Activated T-cell treated with anti-CD3 and anti-CD28 coated beads for 24 hours (primary cell): ENCODE data around the gene PFKFB3.
"Not testable (repeated sequence)": the region's sequence is repeated elsewhere in the genome, so short reads cannot be mapped to it uniquely, and the experiment has no call there.

Experiments used
- DNase-seq: peaks from one replicate; pipeline ENCODE4 v3.0.0-alpha.2; 2020; ENCODE audit warnings: low read depth

PFKFB3 gene

GRCh38 chr10:6178581-6178980 is 24.2 kb upstream of the PFKFB3 start:
- DNase-seq = no peak

GRCh38 chr10:6179078-6179477 is 23.7 kb upstream of the PFKFB3 start:
- DNase-seq = no peak

GRCh38 chr10:6180480-6181110 is 22.1 kb upstream of the PFKFB3 start:
- no peak for DNase-seq

GRCh38 chr10:6181249-6181648 is 21.5 kb upstream of the PFKFB3 start:
- no peak for DNase-seq

- no peak for DNase-seq
Observed at GRCh38 chr10:6182454-6183098, 20.2 kb upstream of the PFKFB3 start.

GRCh38 chr10:6185039-6185716 is 17.6 kb upstream of the PFKFB3 start:
- no peak for DNase-seq

- DNase-seq = no peak
Observed at GRCh38 chr10:6186894-6187256, 15.9 kb upstream of the PFKFB3 start.

- no peak for DNase-seq
Observed at GRCh38 chr10:6187278-6187677, 15.5 kb upstream of the PFKFB3 start.

- DNase-seq = not testable (repeated sequence)
Observed at GRCh38 chr10:6190033-6190432, 12.7 kb upstream of the PFKFB3 start.

- DNase-seq = no peak
Observed at GRCh38 chr10:6191147-6191546, 11.6 kb upstream of the PFKFB3 start.

- DNase-seq = no peak
Observed at GRCh38 chr10:6191569-6191968, 11.2 kb upstream of the PFKFB3 start.

- DNase-seq = not testable (repeated sequence)
Observed at GRCh38 chr10:6193342-6193741, 9.4 kb upstream of the PFKFB3 start.

- DNase-seq = no peak
Observed at GRCh38 chr10:6194311-6194710, 8.4 kb upstream of the PFKFB3 start.

GRCh38 chr10:6195376-6195775 is 7.4 kb upstream of the PFKFB3 start:
- DNase-seq = no peak

- DNase-seq = no peak
Observed at GRCh38 chr10:6195846-6196245, 6.9 kb upstream of the PFKFB3 start.

GRCh38 chr10:6196524-6196923 is 6.2 kb upstream of the PFKFB3 start:
- DNase-seq = not testable (repeated sequence)

- no peak for DNase-seq
Observed at GRCh38 chr10:6197321-6197720, 5.4 kb upstream of the PFKFB3 start.

- DNase-seq = no peak
Observed at GRCh38 chr10:6198171-6198570, 4.6 kb upstream of the PFKFB3 start.

- DNase-seq = no peak
Observed at GRCh38 chr10:6199131-6199733, 3.5 kb upstream of the PFKFB3 start.

- DNase-seq = no peak
Observed at GRCh38 chr10:6200440-6200733, 2.3 kb upstream of the PFKFB3 start.

GRCh38 chr10:6200734-6201515 is 1.8 kb upstream of the PFKFB3 start:
- peak; percentile 30 for DNase-seq

- peak; percentile 72 for DNase-seq
Observed at GRCh38 chr10:6201516-6201975, 1.2 kb upstream of the PFKFB3 start.
